ENCODE measurements around the gene ABHD2. TPM values are rescaled to one million over a fixed set of nuclear protein-coding genes. Genes with fewer than 3 reads are reported as not detected.

ABHD2 gene
- total and polyA plus RNA-seq, 9 of the 15 experiments (the other 6 are each of a cell fraction or from before 2014, with no cell fraction given), result 16.9 to 99.8 (median 47.5) TPM

DNA sequence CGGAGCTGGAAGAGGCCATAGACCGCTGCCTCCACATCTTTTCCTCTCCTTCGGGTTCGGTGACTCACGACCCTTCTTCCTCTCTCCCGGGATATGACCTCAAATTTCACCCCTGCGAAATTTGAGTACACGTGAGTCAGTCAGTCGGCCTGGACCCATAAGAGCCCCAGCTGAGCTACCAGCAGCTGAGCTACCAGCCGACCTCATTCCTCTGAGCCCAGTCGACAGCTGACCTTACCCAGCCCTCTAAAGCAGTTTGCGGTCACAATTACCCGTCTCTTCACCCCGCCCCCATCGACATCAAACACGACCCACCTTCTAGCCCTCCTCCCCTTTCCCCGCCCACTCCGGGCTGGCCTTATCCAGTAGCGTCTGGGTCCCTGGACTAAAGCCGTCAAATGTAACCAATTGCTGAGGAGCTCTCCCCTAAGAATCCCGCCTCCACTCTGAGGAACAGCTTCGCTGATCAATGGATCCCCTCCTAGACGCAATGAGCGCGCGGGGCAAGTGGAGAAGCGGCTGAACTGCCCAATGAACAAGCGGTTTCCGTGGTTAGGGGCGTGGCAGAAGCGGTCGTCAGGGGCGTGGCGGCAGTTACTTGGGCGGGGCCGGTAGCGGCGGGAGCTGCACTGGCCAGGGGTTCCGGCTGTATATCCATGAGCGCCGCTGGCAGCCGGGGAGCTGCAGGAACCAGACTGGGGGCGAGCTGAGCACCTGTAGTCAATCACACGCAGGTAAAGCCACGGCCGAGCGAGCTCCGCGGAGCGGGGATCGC, at the start of gene ABHD2 (continued):
- TF ChIP-seq, protein P1, sequence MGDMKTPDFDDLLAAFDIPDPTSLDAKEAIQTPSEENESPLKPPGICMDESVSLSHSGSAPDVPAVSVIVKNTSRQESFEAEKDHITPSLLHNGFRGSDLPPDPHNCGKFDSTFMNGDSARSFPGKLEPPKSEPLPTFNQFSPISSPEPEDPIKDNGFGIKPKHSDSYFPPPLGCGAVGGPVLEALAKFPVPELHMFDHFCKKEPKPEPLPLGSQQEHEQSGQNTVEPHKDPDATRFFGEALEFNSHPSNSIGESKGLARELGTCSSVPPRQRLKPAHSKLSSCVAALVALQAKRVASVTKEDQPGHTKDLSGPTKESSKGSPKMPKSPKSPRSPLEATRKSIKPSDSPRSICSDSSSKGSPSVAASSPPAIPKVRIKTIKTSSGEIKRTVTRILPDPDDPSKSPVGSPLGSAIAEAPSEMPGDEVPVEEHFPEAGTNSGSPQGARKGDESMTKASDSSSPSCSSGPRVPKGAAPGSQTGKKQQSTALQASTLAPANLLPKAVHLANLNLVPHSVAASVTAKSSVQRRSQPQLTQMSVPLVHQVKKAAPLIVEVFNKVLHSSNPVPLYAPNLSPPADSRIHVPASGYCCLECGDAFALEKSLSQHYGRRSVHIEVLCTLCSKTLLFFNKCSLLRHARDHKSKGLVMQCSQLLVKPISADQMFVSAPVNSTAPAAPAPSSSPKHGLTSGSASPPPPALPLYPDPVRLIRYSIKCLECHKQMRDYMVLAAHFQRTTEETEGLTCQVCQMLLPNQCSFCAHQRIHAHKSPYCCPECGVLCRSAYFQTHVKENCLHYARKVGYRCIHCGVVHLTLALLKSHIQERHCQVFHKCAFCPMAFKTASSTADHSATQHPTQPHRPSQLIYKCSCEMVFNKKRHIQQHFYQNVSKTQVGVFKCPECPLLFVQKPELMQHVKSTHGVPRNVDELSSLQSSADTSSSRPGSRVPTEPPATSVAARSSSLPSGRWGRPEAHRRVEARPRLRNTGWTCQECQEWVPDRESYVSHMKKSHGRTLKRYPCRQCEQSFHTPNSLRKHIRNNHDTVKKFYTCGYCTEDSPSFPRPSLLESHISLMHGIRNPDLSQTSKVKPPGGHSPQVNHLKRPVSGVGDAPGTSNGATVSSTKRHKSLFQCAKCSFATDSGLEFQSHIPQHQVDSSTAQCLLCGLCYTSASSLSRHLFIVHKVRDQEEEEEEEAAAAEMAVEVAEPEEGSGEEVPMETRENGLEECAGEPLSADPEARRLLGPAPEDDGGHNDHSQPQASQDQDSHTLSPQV (IDR thresholded peaks at IDR 0.05), result no peak; the same call in none of the 2 replicates
- TF ChIP-seq SRSF3 (IDR thresholded peaks at IDR 0.05; ENCODE audit: insufficient read depth, low read length), result no peak
- no peak for TF ChIP-seq NELFE (IDR thresholded peaks at IDR 0.05; ENCODE audit: insufficient read depth, insufficient read length)
- 0 out of 2 replicates have a peak, but pooled peaks have one; percentile 17 for TF ChIP-seq ZBTB17 (CRISPR knock-in tag; IDR thresholded peaks at IDR 0.05)
- TF ChIP-seq, protein P2, sequence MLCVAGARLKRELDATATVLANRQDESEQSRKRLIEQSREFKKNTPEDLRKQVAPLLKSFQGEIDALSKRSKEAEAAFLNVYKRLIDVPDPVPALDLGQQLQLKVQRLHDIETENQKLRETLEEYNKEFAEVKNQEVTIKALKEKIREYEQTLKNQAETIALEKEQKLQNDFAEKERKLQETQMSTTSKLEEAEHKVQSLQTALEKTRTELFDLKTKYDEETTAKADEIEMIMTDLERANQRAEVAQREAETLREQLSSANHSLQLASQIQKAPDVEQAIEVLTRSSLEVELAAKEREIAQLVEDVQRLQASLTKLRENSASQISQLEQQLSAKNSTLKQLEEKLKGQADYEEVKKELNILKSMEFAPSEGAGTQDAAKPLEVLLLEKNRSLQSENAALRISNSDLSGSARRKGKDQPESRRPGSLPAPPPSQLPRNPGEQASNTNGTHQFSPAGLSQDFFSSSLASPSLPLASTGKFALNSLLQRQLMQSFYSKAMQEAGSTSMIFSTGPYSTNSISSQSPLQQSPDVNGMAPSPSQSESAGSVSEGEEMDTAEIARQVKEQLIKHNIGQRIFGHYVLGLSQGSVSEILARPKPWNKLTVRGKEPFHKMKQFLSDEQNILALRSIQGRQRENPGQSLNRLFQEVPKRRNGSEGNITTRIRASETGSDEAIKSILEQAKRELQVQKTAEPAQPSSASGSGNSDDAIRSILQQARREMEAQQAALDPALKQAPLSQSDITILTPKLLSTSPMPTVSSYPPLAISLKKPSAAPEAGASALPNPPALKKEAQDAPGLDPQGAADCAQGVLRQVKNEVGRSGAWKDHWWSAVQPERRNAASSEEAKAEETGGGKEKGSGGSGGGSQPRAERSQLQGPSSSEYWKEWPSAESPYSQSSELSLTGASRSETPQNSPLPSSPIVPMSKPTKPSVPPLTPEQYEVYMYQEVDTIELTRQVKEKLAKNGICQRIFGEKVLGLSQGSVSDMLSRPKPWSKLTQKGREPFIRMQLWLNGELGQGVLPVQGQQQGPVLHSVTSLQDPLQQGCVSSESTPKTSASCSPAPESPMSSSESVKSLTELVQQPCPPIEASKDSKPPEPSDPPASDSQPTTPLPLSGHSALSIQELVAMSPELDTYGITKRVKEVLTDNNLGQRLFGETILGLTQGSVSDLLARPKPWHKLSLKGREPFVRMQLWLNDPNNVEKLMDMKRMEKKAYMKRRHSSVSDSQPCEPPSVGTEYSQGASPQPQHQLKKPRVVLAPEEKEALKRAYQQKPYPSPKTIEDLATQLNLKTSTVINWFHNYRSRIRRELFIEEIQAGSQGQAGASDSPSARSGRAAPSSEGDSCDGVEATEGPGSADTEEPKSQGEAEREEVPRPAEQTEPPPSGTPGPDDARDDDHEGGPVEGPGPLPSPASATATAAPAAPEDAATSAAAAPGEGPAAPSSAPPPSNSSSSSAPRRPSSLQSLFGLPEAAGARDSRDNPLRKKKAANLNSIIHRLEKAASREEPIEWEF (CRISPR knock-in tag; IDR thresholded peaks at IDR 0.05), result no peak
- TF ChIP-seq RHOXF2B (CRISPR knock-in tag; conservative IDR thresholded peaks at IDR 0.05), result no peak
- TF ChIP-seq BACH1 (tag; IDR thresholded peaks at IDR 0.05), result no peak
- TF ChIP-seq MYNN (IDR thresholded peaks at IDR 0.05), result peak; percentile 98
- no peak for TF ChIP-seq MYNN (CRISPR knock-in tag; IDR thresholded peaks at IDR 0.05)
- TF ChIP-seq ZNF165 (CRISPR knock-in tag; IDR thresholded peaks at IDR 0.05; ENCODE audit: borderline replicate concordance), result peak; percentile 33; the same call in 1 of the 2 replicates
- no peak for TF ChIP-seq PHTF2 (CRISPR knock-in tag; IDR thresholded peaks at IDR 0.05)
- TF ChIP-seq PURB (CRISPR knock-in tag; IDR thresholded peaks at IDR 0.05; ENCODE audit: low read depth), result no peak
- no peak for TF ChIP-seq SMAD3 (CRISPR knock-in tag; conservative IDR thresholded peaks at IDR 0.05)
- TF ChIP-seq TEAD1 (CRISPR knock-in tag; IDR thresholded peaks at IDR 0.05), result no peak
- TF ChIP-seq, protein P3, sequence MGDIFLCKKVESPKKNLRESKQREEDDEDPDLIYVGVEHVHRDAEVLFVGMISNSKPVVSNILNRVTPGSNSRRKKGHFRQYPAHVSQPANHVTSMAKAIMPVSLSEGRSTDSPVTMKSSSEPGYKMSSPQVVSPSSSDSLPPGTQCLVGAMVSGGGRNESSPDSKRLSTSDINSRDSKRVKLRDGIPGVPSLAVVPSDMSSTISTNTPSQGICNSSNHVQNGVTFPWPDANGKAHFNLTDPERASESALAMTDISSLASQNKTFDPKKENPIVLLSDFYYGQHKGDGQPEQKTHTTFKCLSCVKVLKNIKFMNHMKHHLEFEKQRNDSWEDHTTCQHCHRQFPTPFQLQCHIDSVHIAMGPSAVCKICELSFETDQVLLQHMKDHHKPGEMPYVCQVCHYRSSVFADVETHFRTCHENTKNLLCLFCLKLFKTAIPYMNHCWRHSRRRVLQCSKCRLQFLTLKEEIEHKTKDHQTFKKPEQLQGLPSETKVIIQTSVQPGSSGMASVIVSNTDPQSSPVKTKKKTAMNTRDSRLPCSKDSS (IDR thresholded peaks at IDR 0.05; ENCODE audit: low read depth, partially characterized antibody), result no peak
